ENCODE measurements around the gene SLX1B.
"Not testable (repeated sequence)": the region's sequence is repeated elsewhere in the genome, so short reads cannot be mapped to it uniquely, and the experiment has no call there.

SLX1B gene

DNA sequence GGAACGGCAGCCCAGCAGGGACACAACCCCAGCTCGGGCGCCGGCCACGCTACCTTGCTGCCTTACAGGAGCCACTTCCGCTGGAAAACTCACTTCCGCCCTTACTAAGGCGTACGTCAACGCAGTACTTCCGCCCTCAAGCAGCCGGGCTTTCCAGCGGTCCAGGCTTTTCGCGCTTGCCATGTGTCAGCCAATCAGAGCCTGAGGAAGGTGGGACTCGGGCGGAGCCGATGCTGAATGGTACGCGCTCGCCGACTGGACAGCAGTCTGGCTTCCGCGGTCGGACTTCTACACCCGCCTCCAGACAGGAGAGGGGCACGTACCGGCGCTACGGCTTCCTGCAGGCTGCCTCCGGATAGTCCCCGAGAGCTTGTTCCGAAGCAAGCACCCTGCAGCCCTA is at the start of gene SLX1B, which contains the start of gene BOLA2:
Gene SLX1B (plus strand): TSS at position 265 of the 400 bp plus-strand sequence.
Gene BOLA2 (minus strand): TSS at position 83 of the 400 bp plus-strand sequence. CDS start 98 bp downstream, outside the sequence.
- H3K4me3 ChIP-seq (ENCODE audit: low read depth, low read length), result not testable (repeated sequence)

DNA sequence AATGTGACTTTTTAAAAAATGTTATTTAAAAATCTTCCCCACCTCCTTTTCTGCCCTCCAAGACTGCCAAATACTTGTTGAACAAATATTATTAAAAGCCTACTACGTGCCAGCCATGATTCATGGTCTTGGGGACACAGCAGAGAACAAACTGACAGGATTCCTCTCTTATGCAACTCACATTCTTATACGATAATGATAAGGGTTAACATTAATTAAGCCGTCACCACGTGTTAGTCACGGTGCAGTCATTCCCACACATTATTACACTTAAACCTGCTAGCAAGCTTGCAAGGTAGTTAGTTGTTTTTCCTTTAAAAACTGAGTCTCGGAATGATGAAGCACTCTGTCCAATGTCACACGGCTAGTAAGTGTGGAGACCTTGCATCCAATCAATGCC is 49.1 kb upstream of the SLX1B start:
- not testable (repeated sequence) for H3K4me3 ChIP-seq (ENCODE audit: low read depth, low read length)

DNA sequence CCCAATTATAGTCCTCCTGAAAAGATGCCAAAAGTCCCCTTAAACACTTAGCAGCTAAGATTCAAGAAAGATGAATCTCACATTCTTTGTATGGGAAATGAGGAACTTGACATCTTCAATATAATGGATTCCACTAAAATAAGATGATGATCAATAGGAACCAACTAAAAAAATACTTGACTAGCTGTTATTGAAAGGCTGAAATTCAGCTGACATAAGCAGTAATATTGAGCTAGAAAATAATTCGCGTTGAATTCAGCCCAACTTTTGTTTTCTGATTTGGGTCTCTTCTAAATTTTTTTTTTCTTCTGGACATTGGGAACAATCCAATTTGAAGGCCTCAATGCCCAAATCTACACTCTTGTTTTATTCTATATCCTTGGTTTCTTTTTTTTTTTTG is 30.7 kb upstream of the SLX1B start:
- H3K4me3 ChIP-seq (ENCODE audit: low read depth, low read length), result not testable (repeated sequence)

DNA sequence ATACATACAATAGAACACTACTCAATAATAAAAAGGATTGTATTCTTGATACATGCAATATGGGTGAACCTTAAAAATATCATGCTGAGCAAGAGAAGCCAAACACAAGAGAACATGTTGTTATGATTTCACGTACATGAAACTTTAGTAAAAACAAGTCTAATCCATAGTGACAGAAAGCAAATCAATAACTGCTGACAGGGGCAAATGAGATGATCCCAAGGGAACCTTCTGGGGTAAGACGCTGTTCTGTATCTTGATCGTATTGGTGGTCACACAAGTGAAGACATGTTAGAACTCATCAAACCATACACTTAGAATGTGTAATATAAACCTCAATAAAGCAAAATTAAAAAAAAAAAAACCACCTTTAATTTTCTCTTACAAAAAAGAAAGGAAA is 28.9 kb upstream of the SLX1B start:
- not testable (repeated sequence) for H3K4me3 ChIP-seq (ENCODE audit: low read depth, low read length)

DNA sequence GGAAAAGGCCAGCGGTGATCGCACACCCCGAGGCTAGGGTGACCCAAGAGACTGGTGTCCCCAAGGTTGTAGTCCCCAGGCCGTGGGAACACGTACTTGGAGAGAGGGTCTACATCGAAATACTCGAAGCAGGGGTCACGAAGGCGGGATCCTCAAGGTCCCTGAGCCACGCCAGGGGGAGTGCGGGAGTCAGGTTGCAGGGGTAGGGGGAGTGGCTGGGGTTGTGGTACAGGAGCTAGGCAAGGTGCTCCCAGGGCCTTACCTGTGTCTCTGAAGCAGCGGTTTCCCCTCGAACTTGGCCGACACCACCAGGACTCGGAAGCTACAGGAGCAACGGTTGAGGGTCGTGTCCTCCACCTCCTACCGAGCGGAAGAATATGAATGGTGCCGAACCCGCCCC is 579 bp upstream of the SLX1B start:
- not testable (repeated sequence) for H3K4me3 ChIP-seq (ENCODE audit: low read depth, low read length)

DNA sequence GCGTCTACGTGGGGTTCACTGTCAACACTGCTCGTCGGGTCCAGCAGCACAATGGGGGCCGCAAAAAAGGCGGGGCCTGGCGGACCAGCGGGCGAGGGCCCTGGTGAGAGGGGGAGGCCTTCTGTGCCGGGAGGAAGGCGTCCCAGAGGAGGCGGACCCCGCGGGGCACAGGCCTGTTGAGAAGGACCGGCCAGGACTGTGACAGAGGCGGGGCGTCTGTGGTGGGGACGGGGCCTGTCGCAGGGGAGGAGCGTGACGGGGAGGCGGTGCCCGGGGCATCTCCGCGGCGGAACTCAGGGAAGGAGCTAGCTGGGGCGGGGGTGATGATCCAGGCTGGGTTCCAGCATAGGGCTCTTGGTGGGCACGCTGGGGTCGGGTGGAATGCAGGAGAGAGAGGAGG is 495 bp downstream of the SLX1B start:
- H3K4me3 ChIP-seq (ENCODE audit: low read depth, low read length), result not testable (repeated sequence)

DNA sequence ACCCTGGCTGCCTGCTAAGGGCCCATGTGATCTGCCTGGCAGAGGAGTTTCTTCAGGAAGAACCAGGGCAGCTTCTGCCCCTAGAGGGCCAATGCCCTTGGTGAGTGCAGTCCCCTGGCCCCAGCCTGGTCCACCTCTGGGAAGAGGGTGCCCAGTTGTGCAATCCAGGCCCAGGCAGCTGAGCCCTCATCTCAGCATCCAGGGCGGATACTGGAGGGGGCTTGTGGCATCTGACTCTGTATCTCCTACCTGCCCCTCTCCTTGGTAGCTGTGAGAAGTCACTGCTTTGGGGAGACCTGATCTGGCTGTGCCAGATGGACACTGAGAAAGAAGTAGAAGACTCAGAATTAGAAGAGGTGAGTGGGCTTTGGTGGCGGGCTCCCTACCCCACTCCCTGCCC is 3.3 kb downstream of the SLX1B start:
- H3K4me3 ChIP-seq (ENCODE audit: low read depth, low read length), result not testable (repeated sequence)

DNA sequence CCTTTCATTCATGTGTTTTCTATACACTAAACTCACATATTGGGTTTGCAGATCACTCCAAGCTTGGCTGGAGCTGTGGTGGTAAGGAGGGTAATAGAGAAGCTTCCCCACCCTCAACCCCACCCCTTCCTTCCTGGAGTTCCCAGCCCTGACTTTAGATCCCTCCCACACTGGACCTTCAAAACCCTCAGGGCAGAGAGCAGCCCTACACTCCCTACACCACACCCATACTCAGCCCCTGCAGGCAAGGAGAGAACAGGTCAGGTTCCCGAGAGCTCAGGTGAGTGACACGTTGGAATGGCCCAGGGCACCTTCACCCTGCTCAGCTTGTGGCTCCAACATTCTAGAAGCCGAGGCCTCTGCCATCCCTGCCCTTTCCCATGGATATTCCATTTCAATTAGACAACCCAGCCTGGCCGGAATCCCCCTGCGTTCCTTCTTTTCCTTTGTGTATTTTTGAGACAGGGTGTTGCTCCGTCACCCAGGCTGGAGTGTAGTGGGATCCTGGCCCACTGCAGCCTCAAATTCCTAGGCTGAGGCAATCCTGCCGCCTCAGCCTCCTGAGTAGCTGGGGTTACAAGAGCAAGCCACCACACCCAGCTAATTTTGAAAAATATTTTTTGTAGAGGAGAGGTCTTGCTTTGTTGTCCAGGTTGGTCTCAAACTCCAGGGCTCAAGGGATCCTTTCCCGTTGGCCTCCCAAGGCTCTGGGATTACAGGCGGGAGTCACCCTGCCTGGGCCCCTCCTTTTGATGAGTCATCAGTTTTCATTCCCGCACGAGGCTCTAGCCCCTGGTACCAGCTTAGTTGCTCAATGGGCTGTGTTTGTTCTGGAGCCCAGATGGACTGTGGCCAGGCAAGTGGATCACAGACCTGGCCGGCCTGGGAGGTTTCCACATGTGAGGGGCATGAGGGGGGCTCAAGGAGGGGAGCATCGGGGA is 5.6 kb downstream of the SLX1B start, which contains the start of gene SULT1A4:
Gene SULT1A4 (plus strand): TSS at position 208 of the 941 bp plus-strand sequence. CDS start 1,473 bp downstream, outside the sequence.
- not testable (repeated sequence) for H3K4me3 ChIP-seq (ENCODE audit: low read depth, low read length)

DNA sequence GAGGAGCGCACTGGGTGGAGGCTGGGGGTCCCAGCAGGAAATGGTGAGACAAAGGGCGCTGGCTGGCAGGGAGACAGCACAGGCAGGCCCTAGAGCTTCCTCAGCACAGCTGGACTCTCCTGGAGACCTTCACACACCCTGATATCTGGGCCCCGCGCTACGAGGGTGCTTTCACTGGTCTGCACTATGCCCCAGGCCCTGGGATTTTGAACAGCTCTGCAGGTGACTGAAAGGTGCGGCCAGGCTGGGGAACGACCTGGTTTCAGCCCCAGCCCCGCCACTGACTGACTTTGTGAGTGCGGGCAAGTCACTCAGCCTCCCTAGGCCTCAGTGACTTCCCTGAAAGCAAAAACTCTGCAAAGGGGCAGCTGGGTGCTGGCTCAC is 6.3 kb downstream of the SLX1B start:
- H3K4me3 ChIP-seq (ENCODE audit: low read depth, low read length), result not testable (repeated sequence)

DNA sequence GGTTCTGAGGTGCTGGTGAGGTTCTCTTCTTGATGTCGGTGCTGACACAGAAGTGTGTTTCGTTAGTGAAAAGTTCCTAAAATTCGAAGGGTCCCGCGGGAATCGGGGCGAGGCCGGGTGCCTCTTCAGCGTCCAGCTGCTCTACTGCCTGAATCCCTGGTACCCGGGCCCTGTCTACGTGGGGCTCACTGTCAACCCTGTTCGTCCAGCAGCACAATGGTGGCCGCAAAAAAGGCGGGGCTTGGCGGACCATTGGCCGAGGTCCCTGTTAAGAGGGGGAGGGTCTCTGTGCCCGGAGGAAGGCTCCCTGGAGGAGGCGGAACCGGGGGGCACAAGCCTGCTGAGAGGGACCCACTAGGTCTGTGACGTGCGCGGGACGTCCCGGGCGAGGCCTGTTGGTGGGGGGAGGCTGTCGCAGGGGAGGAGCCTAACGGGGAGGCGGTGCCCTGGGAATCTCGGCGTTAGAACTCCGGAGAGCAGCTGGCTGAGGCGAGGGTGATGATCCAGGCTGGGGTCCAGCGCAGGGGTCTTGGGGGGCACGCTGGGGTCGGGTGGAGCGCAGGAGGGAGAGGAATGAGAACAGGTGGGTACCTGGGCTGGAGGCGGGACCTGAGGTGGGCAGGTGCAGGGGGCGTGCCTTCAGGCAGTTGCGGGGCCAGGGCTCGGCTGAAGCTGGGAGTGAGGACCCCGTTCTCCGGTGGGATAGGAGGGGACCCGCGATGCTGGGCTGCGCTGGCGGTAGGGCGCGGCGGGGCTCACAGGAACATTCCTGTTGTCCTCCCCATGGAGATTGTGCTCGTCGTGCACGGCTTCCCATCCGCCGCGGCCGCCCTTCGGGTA is 11.9 kb downstream of the SLX1B start:
- not testable (repeated sequence) for H3K4me3 ChIP-seq (ENCODE audit: low read depth, low read length)

DNA sequence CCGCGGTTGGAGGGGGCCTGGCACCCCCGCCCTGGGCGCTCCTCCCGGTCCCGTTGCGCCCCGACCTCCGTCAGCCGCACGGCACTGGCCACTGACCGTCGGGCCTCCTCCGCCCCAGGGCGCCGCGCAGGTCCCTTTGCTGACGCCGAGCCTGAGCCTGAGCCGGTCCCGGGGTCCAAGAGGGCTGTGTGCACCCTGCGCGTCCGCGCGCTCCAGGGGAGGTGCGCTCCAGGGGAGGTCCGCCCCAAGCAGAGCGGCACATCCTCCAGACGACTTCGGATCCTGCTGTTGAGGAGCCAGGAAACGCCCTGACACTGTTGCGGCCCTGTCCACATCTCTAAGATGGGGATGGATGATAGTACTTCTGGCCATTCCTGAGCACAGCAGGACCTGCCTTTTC is 12.6 kb downstream of the SLX1B start:
- not testable (repeated sequence) for H3K4me3 ChIP-seq (ENCODE audit: low read depth, low read length)

DNA sequence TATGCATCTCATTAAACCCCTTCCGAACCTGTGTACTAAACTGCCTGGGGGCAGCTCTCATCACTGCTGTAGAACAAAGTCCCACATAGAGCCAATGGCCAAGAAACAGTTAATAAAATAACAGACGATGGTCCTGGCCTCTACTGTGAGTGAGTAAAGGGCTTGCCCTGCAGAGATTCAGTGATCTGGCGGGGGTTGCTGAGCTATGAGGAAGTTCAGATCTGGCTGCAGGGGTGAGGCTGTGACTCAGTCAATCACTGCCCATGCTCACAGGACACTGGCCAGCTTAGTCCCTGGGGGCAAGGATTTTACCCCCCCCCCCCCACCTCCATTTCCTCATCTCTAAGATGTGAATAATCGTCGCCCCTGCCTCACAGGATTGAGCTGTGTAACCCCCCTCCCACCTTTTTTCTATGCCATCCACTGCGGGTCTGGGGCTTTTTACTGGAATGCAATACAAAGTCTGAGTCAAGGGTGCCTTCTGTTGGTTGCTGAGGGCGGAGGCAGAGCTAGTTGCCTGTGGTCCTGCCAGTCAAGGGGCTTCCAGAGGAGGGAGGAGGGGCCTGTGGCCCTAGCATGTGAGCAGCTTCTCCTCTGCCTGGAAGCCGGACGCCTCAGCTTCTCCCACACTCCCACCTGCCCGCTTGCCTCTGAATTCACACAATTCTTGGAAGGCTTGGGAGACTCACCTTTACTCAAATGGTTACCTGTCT is 13.5 kb downstream of the SLX1B start:
- H3K4me3 ChIP-seq (ENCODE audit: low read depth, low read length), result not testable (repeated sequence)

DNA sequence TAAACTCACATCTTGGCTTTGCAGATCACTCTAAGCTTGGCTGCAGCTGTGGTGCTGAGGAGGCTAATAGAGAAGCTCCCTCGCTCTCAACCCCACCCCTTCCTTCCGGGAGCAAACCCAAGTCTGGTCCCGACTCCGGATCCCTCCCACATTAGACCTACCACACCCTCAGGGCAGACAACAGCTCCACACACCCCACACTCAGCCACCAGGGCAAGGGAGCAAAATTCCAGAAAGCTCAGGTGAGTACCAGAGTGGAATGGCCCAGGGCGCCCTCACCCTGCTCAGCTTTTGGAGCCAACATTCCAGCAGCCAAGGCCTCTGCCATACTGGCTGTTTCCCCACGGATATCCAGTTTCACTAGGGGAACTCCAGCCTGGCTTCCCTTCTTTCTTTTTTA is 15.3 kb downstream of the SLX1B start:
- not testable (repeated sequence) for H3K4me3 ChIP-seq (ENCODE audit: low read depth, low read length)

DNA sequence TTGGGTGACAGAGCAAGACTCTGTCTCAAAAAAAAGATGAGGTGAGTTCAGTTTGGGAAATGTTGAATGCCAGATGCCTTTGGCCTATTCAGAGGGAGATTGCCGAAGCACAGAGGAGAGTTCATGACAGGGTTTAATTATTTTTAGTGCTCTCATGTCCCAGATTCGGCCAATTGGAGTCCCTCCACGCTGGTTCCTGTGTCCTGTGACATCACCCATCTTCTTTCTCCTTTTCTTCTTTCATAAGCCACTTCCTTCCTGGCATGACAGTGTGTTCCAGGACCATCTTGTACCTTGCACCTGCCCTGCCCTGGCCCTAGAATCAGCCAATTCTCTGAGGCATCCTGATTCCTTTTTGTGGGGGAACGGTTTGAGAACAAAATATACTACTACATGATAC is 17.7 kb downstream of the SLX1B start:
- not testable (repeated sequence) for H3K4me3 ChIP-seq (ENCODE audit: low read depth, low read length)

DNA sequence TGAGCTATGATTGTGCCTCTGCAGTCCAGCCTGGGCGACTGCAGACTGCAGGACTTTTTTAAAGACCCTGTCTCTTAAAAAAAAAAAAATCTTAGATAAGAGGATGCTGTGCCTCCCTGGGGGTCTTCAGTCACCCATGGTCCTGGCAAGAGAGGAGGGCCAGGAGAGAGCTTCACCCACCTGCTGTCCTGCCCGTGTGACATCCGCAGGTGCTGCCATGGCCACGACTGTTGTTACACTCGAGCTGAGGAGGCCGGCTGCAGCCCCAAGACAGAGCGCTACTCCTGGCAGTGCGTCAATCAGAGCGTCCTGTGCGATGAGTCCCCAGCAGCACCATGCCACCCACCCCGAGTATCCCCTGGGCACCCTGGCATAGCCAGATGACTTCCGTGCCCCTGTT is 27.9 kb downstream of the SLX1B start:
- H3K4me3 ChIP-seq (ENCODE audit: low read depth, low read length), result not testable (repeated sequence)

DNA sequence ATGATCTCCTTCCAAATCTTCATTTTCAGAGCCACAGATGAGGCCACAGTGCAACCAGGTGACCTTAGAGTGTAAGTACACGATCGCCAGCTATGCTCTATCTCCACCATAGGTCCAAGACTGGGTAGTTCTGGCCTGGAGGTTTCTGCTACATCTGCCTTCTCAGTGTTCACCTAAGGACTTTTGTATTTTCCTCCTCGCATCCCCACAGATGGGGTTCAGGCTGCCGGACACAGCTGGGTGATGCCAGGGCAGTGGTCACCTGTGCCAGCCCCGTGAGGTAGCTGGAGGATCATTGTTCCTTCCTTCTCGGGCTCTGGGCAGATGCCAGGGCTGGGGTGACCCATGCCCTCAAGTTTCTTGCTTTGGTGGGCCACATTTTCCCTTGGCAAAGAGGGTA is 52.0 kb downstream of the SLX1B start, which contains the start of gene NPIPB12:
Gene NPIPB12 (minus strand): TSS at position 101 of the 400 bp plus-strand sequence.
- H3K4me3 ChIP-seq (ENCODE audit: low read depth, low read length), result not testable (repeated sequence)
